ENCODE data around the gene ATRX.

DNA sequence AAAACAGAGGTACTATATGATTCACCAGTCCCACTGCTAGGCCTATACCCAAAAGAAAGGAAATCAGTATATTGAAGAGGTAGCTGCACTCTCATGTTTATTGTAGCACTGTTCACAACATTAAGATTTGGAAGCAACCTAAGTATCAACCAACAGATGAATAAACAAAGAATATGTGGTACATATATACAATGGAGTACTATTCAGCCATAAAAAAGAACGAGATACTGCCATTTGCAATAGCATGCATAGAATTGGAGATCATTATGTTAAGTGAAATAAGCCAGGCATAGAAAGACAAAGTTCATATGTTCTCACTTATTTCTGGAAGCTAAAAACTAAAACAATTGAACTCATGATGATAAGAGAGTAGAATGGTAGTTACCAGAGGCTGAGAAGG is 266.3 kb downstream of the ATRX start:
- TF ChIP-seq GATA2 (IDR thresholded peaks at IDR 0.05; ENCODE audit: low read depth, low read length): no peak
- no peak for TF ChIP-seq GATA3 (IDR thresholded peaks at IDR 0.05; ENCODE audit: low read depth, low read length)
